Activated CD4-positive, alpha-beta T cell treated with anti-CD3 and anti-CD28 coated beads for 36 hours (primary cell): ENCODE data around the gene NRROS. TPM values are rescaled to one million over a fixed set of nuclear protein-coding genes. Genes with fewer than 3 reads are reported as not detected.

ENCODE experiments used
- ATAC-seq: fragments of 200-7000 bp; cut with Tn5 transposase; one replicate; pipeline ENCODE4 v1.10.0; 2021; ENCODE audit warnings: mild to moderate bottlenecking, moderate library complexity
- CTCF ChIA-PET: fragments of 350-600 bp; sonication (Branson Sonifier 250); formaldehyde crosslinking; loops from one replicate; lab custom pipeline; 2021; ENCODE audit warnings: antibody characterized with exemption; lab: Charles Lee
- POLR2A ChIA-PET: fragments of 350-600 bp; sonication (Branson Sonifier 250); formaldehyde crosslinking; loops from one replicate; lab custom pipeline; 2021; ENCODE audit warnings: antibody characterized with exemption, inconsistent platforms; lab: Charles Lee
- DNase-seq: peaks from one replicate; pipeline ENCODE4 v3.0.0-alpha.2; 2020
- H3K27ac Mint-ChIP-seq: one replicate; pipeline ENCODE4 v1.8.0; 2021; ENCODE audit warnings: mixed read lengths
- H3K27me3 Mint-ChIP-seq: one replicate; pipeline ENCODE4 v1.8.0; 2021; ENCODE audit warnings: mixed read lengths
- H3K36me3 Mint-ChIP-seq: one replicate; pipeline ENCODE4 v1.8.0; 2021; ENCODE audit warnings: low read depth, mixed read lengths
- H3K4me1 Mint-ChIP-seq: one replicate; pipeline ENCODE4 v1.8.0; 2021; ENCODE audit warnings: mixed read lengths
- H3K4me3 Mint-ChIP-seq: one replicate; pipeline ENCODE4 v1.8.0; 2021; ENCODE audit warnings: mild to moderate bottlenecking, moderate library complexity, mixed read lengths
- H3K9me3 Mint-ChIP-seq: one replicate; pipeline ENCODE4 v1.8.0; 2021; ENCODE audit warnings: low read depth, mixed read lengths
- intact Hi-C, 2 experiments: fragments of 100-400 bp; cut with DNase I in 1 of 2; cut with micrococcal nuclease in 1 of 2; formaldehyde crosslinking; loops; one replicate each; pipeline versions ENCODE4 v1.14.2 to v1.15.1; 2022 to 2024; cut with DNase I, micrococcal nuclease
- total RNA-seq, 2 experiments: library from RNA; stranded (reverse); gene quantifications; one replicate each; pipeline ENCODE4 v1.2.3, GENCODE V29; 2021

NRROS gene
- total RNA-seq, 2 experiments from 2014 or later: 19.6 to 19.7 TPM

DNA sequence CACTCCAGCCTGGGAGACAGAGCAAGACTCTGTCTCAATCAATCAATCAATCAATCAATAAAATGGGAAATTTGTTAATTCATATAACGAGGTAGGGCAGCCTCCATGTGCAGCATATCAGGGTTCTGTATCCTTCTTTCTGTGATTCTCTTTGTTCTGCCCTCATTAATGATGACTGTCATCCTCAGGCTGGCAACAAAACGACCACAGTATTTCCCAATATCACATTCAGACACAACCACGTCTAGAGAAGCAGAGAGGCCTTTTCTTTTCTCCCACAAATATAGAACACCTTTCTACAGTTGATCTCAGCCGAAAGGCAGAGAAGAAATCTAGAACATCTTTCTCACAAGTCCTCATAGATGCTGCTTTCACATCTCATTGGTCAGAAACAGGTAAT lies 61.3 kb downstream of the NRROS start:
- ATAC-seq: no peak
- Mint-ChIP-seq H3K27ac (no peak overlapping the region), H3K4me1 (no peaks in the 10 kb centered on the region), H3K36me3 (no peaks in the 10 kb centered on the region), H3K4me3 (no peak overlapping the region), H3K9me3 (no peaks in the 10 kb centered on the region), H3K27me3 (no peaks in the 10 kb centered on the region)
- ChIA-PET CTCF (interaction anchor here (0.7 kb wide), 1 partner anchor 539 kb away, joined by 3 read pairs; no protein-coding TSS in a partner anchor), POLR2A (no interaction called here)
- intact Hi-C loops: no loop called here
- no peak for DNase-seq

DNA sequence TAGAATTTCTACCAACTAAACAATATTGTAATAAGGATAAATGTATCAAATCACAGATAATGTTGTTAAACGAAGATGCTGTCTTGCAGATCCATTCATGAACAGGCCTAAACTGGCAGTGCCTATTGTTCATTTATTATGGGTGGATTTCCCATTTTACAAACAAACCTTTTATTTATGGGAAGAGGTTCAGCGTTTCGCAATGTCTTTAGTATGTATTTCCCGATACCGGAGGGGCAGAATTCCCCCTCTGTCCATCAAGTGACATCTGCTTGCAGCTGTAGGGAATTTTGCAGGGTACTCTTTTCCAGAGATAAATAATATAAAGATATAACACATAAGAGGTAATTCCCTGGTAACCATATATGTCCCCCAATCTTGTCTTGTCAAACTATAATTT lies 66.8 kb downstream of the NRROS start:
- DNase-seq (no peak), ATAC-seq (no peak)
- ChIA-PET POLR2A (no interaction called here), CTCF (no interaction called here)
- Mint-ChIP-seq H3K27ac (no peak overlapping the region), H3K4me1 (peaks cover 9% of the 10 kb centered on the region), H3K27me3 (no peaks in the 10 kb centered on the region), H3K9me3 (no peaks in the 10 kb centered on the region), H3K36me3 (peaks cover 9% of the 10 kb centered on the region), H3K4me3 (no peak overlapping the region)
- intact Hi-C loops: no loop called here

DNA sequence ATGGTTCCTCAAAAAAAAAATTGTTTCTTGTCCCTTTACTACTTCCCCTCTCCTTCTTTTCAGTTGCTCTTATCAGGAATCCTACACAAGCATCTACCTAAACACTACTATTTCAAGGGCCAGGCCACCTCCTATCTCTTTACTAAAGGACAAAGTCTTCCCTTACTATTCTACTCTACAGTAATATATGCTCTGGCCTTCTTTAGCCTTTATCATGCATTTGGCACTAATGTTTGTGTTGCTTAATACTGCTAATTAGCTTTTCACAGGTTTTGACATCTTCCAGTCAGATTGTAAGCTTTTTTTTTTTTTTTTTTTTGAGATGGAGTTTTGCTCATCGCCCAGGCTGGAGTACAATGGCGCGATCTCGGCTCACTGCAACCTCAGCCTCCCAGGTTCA lies 67.2 kb downstream of the NRROS start:
- ChIA-PET POLR2A (no interaction called here), CTCF (interaction anchor here (0.7 to 1.1 kb wide), 3 partner anchors 16 to 176 kb away, joined by 3 to 4 read pairs (median 4); no protein-coding TSS in a partner anchor)
- Mint-ChIP-seq H3K4me1 (peaks cover 12% of the 10 kb centered on the region), H3K27ac (no peak overlapping the region), H3K27me3 (no peaks in the 10 kb centered on the region), H3K9me3 (no peaks in the 10 kb centered on the region), H3K4me3 (no peak overlapping the region), H3K36me3 (peaks cover 9% of the 10 kb centered on the region)
- no peak for ATAC-seq
- intact Hi-C loops: no loop called here
- DNase-seq: no peak

GRCh38 chr3:196707566-196707965 lies 68.1 kb downstream of the NRROS start:
- Mint-ChIP-seq H3K27me3 (no peaks in the 10 kb centered on the region), H3K9me3 (no peaks in the 10 kb centered on the region), H3K27ac (no peak overlapping the region), H3K36me3 (peaks cover 9% of the 10 kb centered on the region), H3K4me3 (no peak overlapping the region), H3K4me1 (peaks cover 13% of the 10 kb centered on the region)
- DNase-seq (no peak), ATAC-seq (no peak)
- CTCF ChIA-PET: interaction anchor here (0.6 to 1.5 kb wide), 6 partner anchors 17 to 130 kb away, joined by 3 to 5 read pairs (median 4); no protein-coding TSS in a partner anchor
- POLR2A ChIA-PET: no interaction called here
- intact Hi-C loops: no loop called here

GRCh38 chr3:196708467-196708866 lies 69.0 kb downstream of the NRROS start:
- ATAC-seq (no peak), DNase-seq (no peak)
- H3K36me3 Mint-ChIP-seq: peaks cover 9% of the 10 kb centered on the region
- intact Hi-C loops: no loop called here
- CTCF ChIA-PET: interaction anchor here (1.2 to 1.5 kb wide), 2 partner anchors 23 to 33 kb away, joined by 3 to 5 read pairs; no protein-coding TSS in a partner anchor
- no peak overlapping the region for H3K4me3 Mint-ChIP-seq
- POLR2A ChIA-PET: interaction anchor here (0.7 kb wide), 1 partner anchor 481 kb away, joined by 4 read pairs; no protein-coding TSS in a partner anchor
- no peaks in the 10 kb centered on the region for H3K9me3 Mint-ChIP-seq
- H3K27me3 Mint-ChIP-seq: no peaks in the 10 kb centered on the region
- H3K27ac Mint-ChIP-seq: no peak overlapping the region
- peaks cover 19% of the 10 kb centered on the region for H3K4me1 Mint-ChIP-seq

Other genes with a start within 250 kb of the NRROS start
- 100 to 1,000 TPM in 1 of 2 experiments, 10 to 100 TPM in 1; 67.2 to 102 TPM for gene UBXN7, start 207.3 kb upstream of the NRROS start, total RNA-seq
- gene RNF168, start 135.9 kb upstream of the NRROS start, total RNA-seq: 10 to 100 TPM; 20.8 to 21.8 TPM
- gene SMCO1, start 124.3 kb upstream of the NRROS start, total RNA-seq: not detected
- 10 to 100 TPM; 12.8 to 21.4 TPM for gene WDR53, start 71.1 kb upstream of the NRROS start, total RNA-seq
- 10 to 100 TPM; 12.7 to 16.2 TPM for gene FBXO45, start 71.0 kb upstream of the NRROS start, total RNA-seq
- gene CEP19, start 72.6 kb downstream of the NRROS start, total RNA-seq: 1 to 10 TPM; 4.7 to 5.6 TPM
- gene PIGX, start 72.7 kb downstream of the NRROS start, total RNA-seq: 10 to 100 TPM; 37.8 to 42.2 TPM
- gene PAK2, start 100.2 kb downstream of the NRROS start, total RNA-seq: 10 to 100 TPM; 57.6 to 82.2 TPM
- gene SENP5, start 228.2 kb downstream of the NRROS start, total RNA-seq: 10 to 100 TPM; 27.7 to 33.0 TPM